Natural killer cell (primary cell): ENCODE results near the gene SERPINE3. TPM values are rescaled to one million over a fixed set of nuclear protein-coding genes. Genes with fewer than 3 reads are reported as not detected.

Experiments used
- ATAC-seq, 3 donors: fragments of 150-1000 bp in 2 of 3; fragments of 200-7000 bp in 1 of 3; cut with Tn5 transposase; 1 replicate in 1 of 3; 2 replicates in 2 of 3; pipeline ENCODE4 v1.10.0; 2021; ENCODE audit warnings: mild to moderate bottlenecking in 2 of 3, moderate library complexity in 2 of 3
- DNase-seq, 2 donors: peaks; one replicate each; pipeline versions ENCODE4 v3.0.0 to v3.0.0-alpha.2; 2013 to 2021; ENCODE audit warnings: mixed read lengths in 1 of 2
- H3K27ac ChIP-seq: one replicate; pipeline ENCODE4 v1.5.1; 2013; ENCODE audit warnings: mild to moderate bottlenecking, low read length
- H3K27me3 ChIP-seq: one replicate; pipeline ENCODE4 v1.6.1; 2013; ENCODE audit warnings: low read length; ENCODE audit not compliant: control insufficient read depth, insufficient read depth
- H3K36me3 ChIP-seq: one replicate; pipeline ENCODE4 v1.6.1; 2013; ENCODE audit warnings: low read length; ENCODE audit not compliant: control insufficient read depth, insufficient read depth
- H3K4me1 ChIP-seq: one replicate; pipeline ENCODE4 v1.6.1; 2013; ENCODE audit warnings: low read length; ENCODE audit not compliant: control insufficient read depth, insufficient read depth
- H3K4me3 ChIP-seq: one replicate; pipeline ENCODE4 v1.5.1; 2013; ENCODE audit warnings: low read length
- H3K9me3 ChIP-seq: one replicate; pipeline ENCODE4 v1.6.1; 2013; ENCODE audit warnings: low read length; ENCODE audit not compliant: control insufficient read depth, insufficient read depth
- H3K27ac Mint-ChIP-seq, 2 donors: one replicate each; pipeline ENCODE4 v1.8.0; 2022; ENCODE audit warnings: mild to moderate bottlenecking in 2 of 2, mixed read lengths in 2 of 2, moderate library complexity in 1 of 2
- H3K27me3 Mint-ChIP-seq, 2 donors: one replicate each; pipeline ENCODE4 v1.8.0; 2022; ENCODE audit warnings: low read depth in 2 of 2, mixed read lengths in 2 of 2
- H3K36me3 Mint-ChIP-seq: one replicate; pipeline ENCODE4 v1.8.0; 2022; ENCODE audit warnings: mixed read lengths
- H3K4me1 Mint-ChIP-seq, 2 donors: one replicate each; pipeline ENCODE4 v1.8.0; 2022; ENCODE audit warnings: mixed read lengths in 2 of 2
- H3K4me3 Mint-ChIP-seq: one replicate; pipeline ENCODE4 v1.8.0; 2022; ENCODE audit warnings: mild to moderate bottlenecking, moderate library complexity, mixed read lengths
- H3K9me3 Mint-ChIP-seq, 2 donors: one replicate each; pipeline ENCODE4 v1.8.0; 2022; ENCODE audit warnings: mixed read lengths in 2 of 2
- CTCF ChIP-seq: fragments of 200-600 bp; IDR thresholded peaks from one replicate; pipeline ENCODE4 v1.8.0; 2022; ENCODE audit warnings: antibody characterized with exemption
- WGBS: methylation state at CpG from one replicate; pipeline ENCODE4 v1.1.7; 2013; ENCODE audit warnings: missing lambda C conversion rate; ENCODE audit not compliant: insufficient coverage; 5-methylcytosine and 5-hydroxymethylcytosine counted together
- intact Hi-C: fragments of 100-400 bp; cut with micrococcal nuclease; formaldehyde crosslinking; loops from one replicate; pipeline ENCODE4 v1.14.2; 2022
- total RNA-seq, 4 donors: library from RNA; stranded (reverse); fragments of 120-200 nt in 1 of 4; gene quantifications; one replicate each; pipeline versions ENCODE4 v1.2.3 to v1.2.4, GENCODE V29; 2013 to 2022

Gene SERPINE3
- total RNA-seq, 3 donors from 2014 or later (not counting 1 experiment from before 2014, with no cell fraction given) = not detected

- Mint-ChIP-seq H3K27me3 (no peaks in the 10 kb centered on the region), H3K4me1 (peaks cover 9 to 16% of the 10 kb centered on the region in 2 donors), H3K9me3 (no peaks in the 10 kb centered on the region), H3K4me3 (no peak overlapping the region), H3K36me3 (no peaks in the 10 kb centered on the region), H3K27ac (peak overlapping the region; percentile 12 to 15)
- DNase-seq (no peak), ATAC-seq (no peak)
- H3K4me3 ChIP-seq = no peak overlapping the region
- no peak overlapping the region for H3K27ac ChIP-seq
- 89% methylated on average over 4 of the region's 5 CpGs for WGBS
- H3K36me3 ChIP-seq = peaks cover 13% of the 10 kb centered on the region
- intact Hi-C loops = no loop called here
- no peaks in the 10 kb centered on the region for H3K9me3 ChIP-seq
- TF ChIP-seq CTCF = no peak
- no peaks in the 10 kb centered on the region for H3K4me1 ChIP-seq
- H3K27me3 ChIP-seq = no peaks in the 10 kb centered on the region
Observed at GRCh38 chr13:51357928-51358595, 18.6 kb downstream of the SERPINE3 start.

GRCh38 chr13:51359352-51359751 is 19.9 kb downstream of the SERPINE3 start:
- no peaks in the 10 kb centered on the region for H3K9me3 Mint-ChIP-seq
- no peak for ATAC-seq

GRCh38 chr13:51360489-51360888 is 21.0 kb downstream of the SERPINE3 start:
- H3K4me1 Mint-ChIP-seq = peaks cover 9 to 16% of the 10 kb centered on the region in 2 donors
- DNase-seq = no peak

More at GRCh38 chr13:51359352-51359751, 19.9 kb downstream of the SERPINE3 start:
- H3K27ac ChIP-seq = no peak overlapping the region
- no peaks in the 10 kb centered on the region for H3K4me1 ChIP-seq
- intact Hi-C loops = no loop called here
- DNase-seq = no peak
- peak overlapping the region in 1 of 2 donors; percentile 15 for H3K27ac Mint-ChIP-seq
- H3K4me1 Mint-ChIP-seq = peaks cover 9 to 16% of the 10 kb centered on the region in 2 donors
- no peaks in the 10 kb centered on the region for H3K27me3 ChIP-seq
- 83% methylated on average over 1 of the region's 1 CpG for WGBS
- H3K36me3 ChIP-seq = peaks cover 19% of the 10 kb centered on the region
- no peak for TF ChIP-seq CTCF
- no peaks in the 10 kb centered on the region for H3K27me3 Mint-ChIP-seq
- no peak overlapping the region for H3K4me3 ChIP-seq
- H3K4me3 Mint-ChIP-seq = no peak overlapping the region
- no peaks in the 10 kb centered on the region for H3K36me3 Mint-ChIP-seq
- no peaks in the 10 kb centered on the region for H3K9me3 ChIP-seq

More at GRCh38 chr13:51360489-51360888, 21.0 kb downstream of the SERPINE3 start:
- Mint-ChIP-seq H3K27ac (peak overlapping the region in 1 of 2 donors; percentile 13), H3K9me3 (no peaks in the 10 kb centered on the region), H3K36me3 (no peaks in the 10 kb centered on the region), H3K4me3 (no peak overlapping the region), H3K27me3 (no peaks in the 10 kb centered on the region)
- intact Hi-C loops = no loop called here
- WGBS = 100% methylated on average over 1 of the region's 1 CpG
- Histone ChIP-seq H3K4me3 (no peak overlapping the region), H3K36me3 (peaks cover 29% of the 10 kb centered on the region), H3K27ac (no peak overlapping the region), H3K9me3 (no peaks in the 10 kb centered on the region), H3K27me3 (no peaks in the 10 kb centered on the region), H3K4me1 (no peaks in the 10 kb centered on the region)
- no peak for ATAC-seq
- no peak for TF ChIP-seq CTCF
